ENCODE data around the gene CYP2W1.
"Not testable (repeated sequence)": the region's sequence is repeated elsewhere in the genome, so short reads cannot be mapped to it uniquely, and the experiment has no call there.

CYP2W1 gene, protein sequence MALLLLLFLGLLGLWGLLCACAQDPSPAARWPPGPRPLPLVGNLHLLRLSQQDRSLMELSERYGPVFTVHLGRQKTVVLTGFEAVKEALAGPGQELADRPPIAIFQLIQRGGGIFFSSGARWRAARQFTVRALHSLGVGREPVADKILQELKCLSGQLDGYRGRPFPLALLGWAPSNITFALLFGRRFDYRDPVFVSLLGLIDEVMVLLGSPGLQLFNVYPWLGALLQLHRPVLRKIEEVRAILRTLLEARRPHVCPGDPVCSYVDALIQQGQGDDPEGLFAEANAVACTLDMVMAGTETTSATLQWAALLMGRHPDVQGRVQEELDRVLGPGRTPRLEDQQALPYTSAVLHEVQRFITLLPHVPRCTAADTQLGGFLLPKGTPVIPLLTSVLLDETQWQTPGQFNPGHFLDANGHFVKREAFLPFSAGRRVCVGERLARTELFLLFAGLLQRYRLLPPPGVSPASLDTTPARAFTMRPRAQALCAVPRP

DNA sequence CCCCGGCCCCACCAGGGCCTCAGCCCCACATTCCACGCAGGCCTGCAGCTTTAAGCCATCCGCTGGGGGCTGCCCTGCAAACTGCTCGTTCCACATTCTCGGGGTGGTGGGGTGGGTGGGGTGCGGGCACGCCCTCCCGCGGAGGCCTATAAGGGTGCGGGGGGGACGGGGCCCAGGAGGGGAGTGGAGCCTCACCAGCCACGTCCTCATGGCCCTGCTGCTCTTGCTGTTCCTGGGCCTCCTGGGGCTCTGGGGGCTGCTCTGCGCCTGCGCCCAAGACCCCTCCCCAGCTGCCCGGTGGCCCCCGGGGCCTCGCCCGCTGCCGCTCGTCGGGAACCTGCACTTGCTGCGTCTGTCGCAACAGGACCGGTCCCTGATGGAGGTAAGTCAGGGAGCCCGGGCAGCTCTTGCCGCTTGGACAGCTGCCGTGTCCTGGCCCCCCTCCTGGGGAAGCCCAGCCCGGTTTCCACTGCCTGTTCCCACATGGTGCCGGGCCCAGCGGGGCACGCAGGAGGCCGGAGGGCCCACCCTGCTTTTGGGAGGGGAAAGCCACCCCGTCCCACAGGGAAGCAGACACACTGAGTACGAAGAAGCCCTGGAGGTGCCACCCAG lies at the start of gene CYP2W1:
Gene CYP2W1, plus strand, starts transcription at position 178 of the 612 bp plus-strand sequence. Its CDS starts 31 bp downstream, at position 209.
- no peak for DNase-seq (ENCODE audit: low read depth)

DNA sequence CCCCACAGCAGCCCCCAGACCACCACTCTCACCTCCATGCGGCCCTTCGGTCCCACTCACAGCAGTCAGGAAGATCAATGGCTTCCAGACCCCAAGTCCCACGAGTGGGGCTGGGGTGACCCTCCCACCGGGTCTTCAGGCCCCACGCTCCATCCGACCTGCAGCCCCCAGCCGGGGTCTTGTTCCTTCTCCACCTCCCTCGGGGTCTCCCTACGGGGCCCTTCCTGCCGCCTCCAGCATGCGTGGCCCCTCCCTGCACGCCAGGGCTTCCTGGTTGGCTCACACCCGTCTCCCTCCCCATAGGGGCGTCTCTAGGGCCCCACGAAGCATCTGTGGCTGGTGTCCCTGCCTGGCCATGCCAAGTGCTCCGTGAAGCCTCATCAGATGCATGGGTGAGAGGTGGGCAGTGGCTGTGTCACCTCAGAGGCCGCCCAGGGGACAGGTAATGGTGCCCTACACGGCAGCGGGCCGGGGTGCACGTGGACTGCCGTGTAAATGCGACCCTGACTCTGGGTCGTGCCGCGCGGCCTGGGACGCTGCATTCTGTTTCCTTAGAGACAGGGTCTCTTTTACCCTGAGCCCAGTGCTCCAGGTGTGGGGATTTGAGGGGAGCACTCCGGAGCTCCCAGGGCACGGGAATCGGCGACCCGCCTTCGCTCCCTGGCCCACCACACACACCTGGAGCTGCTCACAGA lies 48.4 kb upstream of the CYP2W1 start:
- no peak for DNase-seq (ENCODE audit: low read depth)

DNA sequence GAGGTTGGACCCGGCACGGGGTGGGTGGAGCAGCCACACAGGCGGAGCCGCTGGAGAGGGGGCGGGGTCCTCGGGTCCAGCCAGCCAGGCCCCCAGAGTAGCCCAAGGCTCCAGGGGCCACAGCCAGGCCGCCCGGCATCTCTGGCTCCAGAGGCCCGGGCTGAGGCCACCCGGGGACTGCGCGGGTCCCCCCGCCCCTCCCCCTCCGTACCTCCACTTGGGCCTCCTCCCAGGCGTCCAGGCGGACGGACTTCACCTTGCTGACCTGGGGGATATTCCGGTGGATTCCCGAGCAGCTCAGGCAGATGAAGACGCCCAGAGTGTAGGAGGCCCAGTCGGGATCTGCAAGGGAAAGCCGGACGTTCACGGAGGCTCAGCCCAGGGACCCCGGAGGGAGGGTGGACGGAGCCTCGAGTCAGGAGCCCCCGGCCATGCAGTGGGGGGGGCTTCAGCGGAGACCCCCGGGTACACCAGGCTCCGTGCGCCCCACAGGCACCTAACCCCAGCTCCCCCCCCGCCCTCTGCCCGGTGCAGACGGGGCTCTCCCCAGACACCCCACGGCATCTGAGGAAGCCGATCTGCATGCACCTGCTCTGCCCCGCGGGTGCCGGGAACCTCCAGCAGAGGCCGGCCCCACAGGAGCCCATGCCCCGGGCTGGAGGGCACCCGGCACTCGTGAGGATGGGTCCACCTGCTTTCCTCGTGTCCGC lies 47.7 kb upstream of the CYP2W1 start:
- DNase-seq (ENCODE audit: low read depth) = no peak

DNA sequence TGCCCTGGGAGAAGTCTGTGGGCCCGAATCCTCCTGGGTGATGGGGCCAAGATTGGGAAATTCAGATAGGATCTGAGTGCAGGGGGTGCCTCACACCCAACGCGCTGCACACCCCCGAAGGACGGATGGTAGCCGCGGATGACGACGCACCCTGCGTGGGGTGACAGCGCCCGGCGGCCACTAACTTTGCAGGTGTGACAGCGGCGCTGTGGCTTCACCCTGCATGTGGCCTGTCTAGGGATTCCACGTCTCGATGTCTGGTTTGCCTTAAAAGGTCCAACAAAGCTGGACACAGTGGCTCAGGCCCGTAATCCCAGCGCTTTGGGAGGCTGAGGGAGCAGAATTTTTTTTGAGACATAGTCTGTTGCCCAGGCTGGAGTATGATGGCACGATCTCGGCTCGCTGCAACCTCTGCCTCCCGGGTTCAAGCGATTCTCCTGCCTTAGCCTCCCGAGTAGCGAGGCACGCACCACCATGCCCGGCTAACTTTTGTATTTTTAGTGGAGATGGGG lies 47.1 kb upstream of the CYP2W1 start:
- no peak for DNase-seq (ENCODE audit: low read depth)

DNA sequence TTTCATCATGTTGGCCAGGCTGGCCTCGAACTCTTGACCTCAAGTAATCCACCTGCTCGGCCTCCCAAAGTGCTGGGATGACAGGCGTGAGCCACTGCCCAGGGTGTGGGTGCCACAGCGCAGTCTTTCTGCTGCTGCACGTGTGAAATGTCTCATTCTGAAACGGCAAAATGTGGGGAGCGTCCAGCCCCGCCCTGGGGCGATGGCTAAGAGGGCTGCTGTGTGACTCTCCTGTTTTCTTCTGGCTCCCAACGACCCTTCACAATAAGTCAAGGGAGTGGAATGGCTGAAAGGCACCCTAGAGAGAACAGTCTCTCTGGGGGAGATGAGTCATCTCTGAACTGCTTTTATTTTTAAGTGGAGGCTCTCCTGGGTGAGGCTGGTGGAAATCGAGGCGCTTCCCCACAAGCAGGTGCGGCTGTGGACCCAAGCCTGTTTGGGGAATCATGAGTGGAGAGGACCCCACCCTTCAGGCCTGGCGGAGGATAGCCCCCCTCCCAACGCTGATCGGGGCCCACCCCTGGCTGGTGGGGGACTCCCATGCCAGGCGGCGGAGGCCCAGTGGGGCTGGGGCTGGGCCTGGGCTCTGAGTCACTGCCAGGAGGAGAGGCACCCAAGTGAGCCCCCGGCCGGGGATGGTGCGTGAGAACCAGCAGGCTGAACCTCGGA lies 46.5 kb upstream of the CYP2W1 start:
- DNase-seq (ENCODE audit: low read depth) = no peak

DNA sequence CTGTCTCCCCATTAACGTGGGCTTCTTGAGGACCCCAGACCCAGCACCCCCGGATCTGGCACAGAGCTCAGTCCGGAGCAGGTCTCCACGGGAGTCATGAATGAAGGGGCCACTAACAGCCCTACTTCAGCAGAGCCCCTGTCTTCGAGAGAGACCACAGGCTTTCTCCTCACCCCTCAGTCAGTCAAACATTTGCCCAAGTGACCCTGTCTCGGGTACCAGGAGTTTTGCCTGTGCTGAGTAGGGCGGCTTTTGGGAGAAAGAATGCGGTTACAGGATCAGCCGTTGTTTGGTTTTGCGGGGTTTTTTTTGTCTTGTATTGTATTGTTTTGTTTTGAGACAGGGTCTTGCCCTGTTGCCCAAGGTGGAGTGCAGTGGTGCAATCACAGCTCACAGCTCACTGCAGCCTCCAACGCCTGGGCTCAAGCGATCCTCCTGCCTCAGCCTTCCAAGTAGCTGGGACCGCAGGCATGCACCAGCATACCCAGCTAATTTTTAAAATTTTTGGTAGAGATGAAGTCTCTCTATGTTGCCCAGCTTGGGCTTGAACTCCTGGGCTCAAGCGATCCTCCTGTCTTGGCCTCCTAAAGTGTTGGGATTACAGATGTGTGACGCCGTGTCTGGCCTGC lies 45.0 kb upstream of the CYP2W1 start:
- no peak for DNase-seq (ENCODE audit: low read depth)

DNA sequence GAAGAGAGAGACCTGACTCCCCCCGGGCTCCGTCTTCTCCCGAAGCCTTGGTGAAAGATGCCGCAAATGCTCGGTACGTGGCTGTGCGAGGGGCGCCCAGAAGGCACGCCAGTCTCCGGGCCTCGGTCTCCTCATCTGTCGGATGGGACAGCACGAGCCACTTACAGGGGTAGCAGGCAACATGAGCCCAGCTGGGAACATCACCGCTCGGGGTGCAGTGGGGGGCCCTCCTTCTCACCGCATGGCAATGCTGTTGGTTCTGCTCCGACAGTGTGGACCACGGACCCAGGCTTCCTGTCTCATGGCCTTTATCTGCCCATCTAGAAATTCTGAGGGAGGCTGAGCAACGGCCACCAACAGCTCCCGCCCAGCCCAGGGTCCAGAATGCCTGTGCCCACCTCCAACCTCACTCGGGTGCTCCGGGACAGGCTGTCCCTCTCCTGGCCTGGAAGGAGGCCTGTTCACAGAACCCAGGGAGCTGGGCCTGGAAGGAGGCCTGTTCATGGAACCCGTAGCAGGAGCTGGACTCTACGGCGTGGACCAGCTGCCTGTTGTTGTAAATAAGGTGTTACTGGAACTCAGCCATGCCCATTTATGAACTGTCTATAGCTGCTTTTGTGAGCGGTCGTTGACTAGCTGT lies 44.3 kb upstream of the CYP2W1 start:
- DNase-seq (ENCODE audit: low read depth) = no peak

DNA sequence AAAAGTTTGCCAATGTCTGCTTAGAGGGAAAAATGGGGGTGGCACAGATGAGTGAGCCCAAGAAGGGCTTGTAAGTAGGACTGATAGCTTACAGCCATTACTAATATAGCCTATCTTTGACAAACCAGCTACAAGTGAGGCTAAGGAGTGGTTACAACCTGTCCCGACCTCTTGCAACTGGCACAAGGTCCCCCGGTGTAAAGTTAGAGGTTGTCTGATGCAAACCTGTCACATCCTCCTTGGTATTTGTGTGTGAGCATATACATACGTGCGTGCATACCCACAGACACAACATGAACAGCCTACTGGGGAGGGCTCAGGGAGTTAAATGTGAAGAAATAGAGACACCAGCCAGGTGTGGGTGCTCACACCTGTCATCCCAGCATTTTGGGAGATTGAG lies 43.1 kb upstream of the CYP2W1 start:
- no peak for DNase-seq (ENCODE audit: low read depth)

DNA sequence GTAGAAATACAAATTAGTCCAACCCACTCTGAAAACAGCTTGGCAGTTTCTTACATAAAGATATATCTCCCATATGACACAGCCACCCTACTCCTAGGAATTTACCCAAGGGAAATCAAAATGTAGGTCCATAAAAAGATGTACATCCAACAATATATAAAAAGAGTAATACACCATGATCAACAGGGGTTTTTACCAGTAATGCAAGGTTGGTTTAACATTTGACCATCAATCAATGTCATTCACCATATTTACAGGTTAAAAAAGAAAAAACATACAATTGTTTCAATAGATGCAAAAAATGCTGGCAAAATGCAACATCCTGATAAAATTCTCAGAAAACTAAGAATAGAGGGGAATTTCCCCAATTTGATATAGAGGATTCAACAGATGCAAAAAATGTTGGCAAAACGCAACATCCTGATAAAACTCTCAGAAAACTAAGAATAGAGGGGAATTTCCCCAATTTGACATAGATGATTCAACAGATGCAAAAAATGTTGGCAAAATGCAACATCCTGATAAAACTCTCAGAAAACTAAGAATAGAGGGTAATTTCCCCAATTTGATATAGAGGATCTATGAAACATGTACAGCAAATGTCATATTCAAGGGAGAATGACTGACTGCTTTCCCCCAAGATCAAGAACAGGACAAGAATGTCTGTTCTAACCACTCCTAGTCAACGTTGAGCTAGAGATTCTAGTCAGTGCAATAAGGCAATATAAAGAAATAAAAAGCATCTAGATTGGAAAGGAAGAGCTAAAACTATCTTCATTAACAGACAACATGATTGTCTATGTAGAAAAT lies 42.2 kb upstream of the CYP2W1 start:
- DNase-seq (ENCODE audit: low read depth) = no peak

DNA sequence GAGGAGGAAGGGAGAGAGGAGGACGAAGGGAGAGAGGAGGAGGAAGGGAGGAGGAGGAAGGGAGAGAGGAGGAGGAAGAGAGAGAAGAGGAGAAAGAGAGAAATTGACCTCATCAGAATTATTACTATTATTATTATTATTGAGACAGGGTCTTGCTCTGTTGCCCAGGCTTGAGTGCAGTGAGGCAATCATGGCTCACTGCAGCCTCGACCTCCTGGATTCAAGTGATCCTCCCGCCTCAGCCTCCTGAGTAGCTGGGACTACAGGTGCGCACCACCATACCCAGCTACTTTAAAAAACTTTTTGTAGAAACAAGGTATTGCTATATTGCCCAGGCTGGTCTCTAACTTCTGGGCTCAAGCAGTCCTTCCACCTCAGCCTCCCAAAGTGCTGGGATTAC lies 39.2 kb upstream of the CYP2W1 start:
- DNase-seq (ENCODE audit: low read depth) = not testable (repeated sequence)

DNA sequence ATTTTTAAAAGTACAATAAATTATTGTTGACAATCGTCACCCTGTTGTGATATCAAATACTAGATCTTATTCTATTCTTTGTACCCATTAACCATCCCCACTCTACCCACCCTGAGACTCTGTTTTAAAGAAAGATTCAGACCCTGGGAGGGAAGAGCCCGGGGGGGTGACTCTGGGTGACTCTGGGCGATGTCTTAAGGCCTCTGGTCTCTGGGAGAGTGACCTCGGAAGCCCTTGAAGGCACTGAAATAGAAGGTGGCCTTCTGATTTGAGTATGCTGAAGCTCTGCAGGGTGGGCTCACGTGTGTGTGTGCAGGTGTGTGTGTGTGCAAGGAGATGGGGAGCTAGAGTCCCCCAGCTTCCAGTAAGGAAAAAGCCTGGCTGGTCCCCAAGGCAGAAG lies 38.2 kb upstream of the CYP2W1 start:
- no peak for DNase-seq (ENCODE audit: low read depth)

DNA sequence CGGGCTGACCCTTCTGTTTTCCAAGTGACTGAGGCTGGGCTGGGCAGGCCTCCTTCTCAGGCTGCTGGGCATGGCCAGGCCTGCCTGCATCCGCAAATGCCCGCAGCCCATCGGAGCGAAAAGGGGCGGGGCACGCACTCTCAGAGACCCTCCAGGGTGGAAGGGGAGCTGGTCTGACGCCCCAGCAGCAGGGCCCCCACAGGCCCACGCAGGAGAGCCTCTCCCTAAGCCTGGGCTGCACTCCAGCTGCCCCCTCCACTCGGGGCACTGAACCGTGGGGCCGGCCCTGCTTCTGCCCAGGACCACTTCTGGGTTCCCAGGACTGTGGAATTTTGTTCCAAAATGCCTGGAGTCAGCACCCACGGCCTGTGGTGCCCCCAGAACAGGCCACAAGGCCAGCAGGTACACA lies 37.8 kb upstream of the CYP2W1 start:
- no peak for DNase-seq (ENCODE audit: low read depth)

DNA sequence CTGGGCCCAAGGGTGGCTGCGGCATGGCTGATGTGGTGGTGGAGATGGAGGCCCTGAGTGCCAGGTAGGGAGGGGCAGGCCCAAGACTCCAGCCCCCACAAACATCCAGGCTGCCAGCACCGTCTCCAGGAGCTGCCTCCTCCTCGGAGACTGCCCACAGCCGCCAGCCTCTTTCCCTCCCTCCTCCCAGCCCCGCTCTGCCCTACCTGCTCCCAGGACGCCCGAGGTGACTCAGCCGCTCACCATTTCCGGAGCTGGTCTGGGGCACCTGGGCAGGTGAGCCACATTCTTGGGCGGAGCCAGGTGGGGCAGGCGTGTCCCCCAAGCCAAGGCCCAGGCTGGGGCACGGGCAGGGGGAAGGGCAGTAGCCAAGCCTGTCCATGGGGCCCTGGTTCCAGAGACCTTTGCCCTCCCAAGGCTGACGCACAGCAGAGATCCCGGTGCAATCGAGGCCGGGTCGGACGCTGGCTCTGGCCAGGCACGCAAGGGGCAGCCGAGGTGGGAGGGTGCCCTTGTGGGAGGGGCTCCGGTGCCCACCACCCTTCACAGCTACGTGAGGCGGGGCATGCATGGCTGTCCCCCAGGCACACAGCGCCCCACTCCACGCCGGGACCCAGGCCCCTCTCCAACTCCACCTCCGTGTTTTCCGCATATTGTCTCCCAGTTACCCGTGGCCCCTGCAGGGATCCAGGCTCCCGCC lies 37.3 kb upstream of the CYP2W1 start:
- no peak for DNase-seq (ENCODE audit: low read depth)

DNA sequence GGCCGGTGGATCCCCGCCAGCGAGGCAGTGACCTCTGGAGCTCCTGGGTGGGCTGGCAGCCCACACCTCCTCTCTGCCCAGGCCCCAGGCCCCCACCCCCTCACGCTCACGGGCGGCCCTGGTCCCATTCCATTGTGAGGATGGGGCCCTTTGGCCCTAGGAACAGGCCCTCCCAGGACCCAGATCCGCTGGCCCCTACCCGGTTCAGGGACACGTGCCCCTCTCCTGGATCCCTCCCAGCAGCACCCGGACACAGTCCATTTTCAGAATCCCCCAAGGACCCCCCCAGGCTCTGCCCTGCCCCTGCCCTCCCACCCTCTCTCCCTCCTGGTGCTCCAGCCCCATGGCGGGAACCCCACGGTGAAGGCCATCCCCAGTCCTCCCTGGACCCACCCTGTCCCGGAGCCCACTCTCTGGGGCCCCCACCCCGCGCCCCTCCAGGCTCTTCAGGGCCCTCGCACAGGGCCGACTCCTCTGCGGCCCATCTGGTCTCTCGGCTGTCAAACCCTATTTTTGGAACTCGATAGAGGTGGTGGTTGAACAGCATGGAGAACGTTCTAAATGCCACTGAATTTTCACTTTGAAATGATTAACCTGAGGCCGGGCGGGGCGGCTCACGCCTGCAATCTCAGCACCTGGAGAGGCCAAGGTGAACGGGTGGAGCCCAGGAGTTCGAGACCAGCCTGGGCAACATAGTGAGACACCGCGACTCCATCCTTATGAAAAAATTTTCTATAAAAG lies 36.6 kb upstream of the CYP2W1 start:
- no peak for DNase-seq (ENCODE audit: low read depth)

DNA sequence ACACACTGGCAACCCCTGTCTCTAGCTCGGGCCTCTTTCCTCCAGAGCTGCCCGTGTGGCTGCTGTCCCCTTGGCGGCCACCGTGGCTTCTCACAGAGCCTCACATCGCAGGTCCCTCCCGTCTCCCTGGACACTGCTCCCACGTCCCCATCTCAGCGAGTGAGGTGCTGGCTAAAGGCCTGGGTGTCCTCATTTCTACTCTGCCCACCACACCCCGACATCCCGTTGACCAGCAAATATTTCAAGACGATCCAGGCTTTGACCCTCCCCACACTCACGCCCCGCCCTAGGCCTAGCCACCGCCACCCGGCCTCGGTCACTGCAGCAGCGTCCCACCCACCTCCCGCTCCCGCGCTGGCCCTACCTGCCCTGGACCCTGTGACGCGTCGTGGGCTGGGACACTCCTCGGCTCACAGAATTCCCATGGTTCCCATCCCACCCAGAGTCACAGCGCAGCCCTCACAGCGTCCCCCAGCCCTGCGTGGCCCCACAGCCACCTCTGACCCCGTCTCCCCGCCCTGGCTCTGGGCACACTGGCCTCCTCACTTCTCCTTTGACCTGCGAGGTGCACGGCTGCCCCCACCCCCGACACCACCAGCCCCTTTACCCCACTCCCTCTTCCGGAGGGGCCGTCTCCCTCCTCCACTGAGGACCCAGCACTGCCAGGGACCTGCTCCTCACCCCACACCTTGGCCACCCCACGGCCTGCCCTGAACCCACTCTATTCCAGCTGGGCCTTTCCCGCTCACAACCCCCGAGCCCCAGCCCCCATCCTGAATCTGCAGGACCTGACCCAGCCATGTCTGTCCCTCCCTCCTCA lies 35.4 kb upstream of the CYP2W1 start:
- DNase-seq (ENCODE audit: low read depth) = no peak

DNA sequence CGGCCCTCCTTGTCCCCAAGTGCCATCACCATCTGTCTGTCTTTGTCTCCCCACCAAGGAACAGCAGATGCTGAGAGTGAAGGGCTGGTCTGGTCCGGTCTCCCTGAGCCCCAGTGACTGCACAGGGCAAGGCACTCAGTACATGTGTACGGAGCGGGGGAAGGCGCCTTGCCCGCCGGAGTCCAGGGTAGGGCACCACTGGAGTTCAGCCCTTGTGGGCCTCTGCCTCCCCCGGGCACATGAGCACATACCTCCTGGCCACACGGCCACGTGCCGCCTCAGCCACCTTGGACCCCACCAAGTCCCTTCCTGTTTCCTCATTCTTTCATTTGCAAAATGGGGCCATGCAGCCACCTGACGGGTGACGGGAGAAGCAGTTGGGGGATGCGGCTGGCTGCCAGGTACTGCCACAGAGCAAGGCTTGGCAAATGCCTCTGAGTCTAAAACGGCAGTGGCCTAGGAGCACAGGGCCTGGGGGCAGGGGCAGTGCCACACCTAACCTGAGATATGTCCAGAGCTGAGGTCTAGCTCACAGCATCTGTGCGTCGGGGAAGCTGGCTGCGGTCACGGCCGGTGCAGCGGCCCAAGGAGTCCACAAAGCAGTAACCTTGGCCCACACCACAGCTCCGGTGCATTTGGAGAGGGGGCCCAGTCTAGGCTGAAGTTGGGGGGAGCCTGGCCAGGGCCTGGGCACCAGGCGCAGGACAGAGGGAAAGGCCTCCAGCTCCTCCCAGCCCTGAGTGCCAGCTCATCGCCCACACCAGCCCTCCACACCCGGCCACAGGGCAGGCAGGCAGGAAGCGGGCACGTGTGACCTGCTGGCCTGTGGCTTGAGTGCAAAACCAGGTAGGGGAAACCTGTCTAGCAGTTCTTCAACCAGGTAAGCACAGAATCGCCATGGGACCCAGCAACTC lies 33.7 kb upstream of the CYP2W1 start:
- DNase-seq (ENCODE audit: low read depth) = no peak

All from stimulated activated CD8-positive, alpha-beta memory T cell treated with anti-CD3 and anti-CD28 coated beads, Interleukin-15, amount 100 ng/mL, for 1 hour (primary cell).